GM21423 (cell line): Measurements from ENCODE around the gene NQO2.
"Not testable (repeated sequence)": the region's sequence is repeated elsewhere in the genome, so short reads cannot be mapped to it uniquely, and the experiment has no call there.

Source experiments
- ATAC-seq: cut with Tn5 transposase; IDR thresholded peaks from one replicate; pipeline ENCODE4 v1.9.1; 2021; ENCODE audit warnings: mild to moderate bottlenecking, moderate library complexity; ENCODE audit not compliant: unreplicated experiment

The NQO2 gene

DNA sequence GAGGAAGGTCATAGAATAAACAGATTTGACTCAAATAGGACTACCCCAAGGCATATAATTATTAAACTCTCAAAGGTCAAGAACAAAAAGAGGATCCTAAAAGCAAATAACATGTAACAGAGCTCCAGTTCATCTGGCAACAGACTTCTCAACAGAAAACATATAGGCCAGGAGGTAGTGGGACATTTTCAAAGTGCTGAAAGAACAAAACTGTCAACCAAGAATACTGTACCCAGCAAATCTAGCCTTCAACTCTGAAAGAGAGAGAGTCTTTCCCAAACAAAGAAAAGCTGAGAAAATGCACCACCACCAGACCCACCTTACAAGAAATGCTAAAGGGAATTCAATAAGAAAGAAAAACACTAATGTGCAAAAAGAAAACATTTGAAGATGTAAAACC lies 11.9 kb downstream of the NQO2 start:
- no peak for ATAC-seq

DNA sequence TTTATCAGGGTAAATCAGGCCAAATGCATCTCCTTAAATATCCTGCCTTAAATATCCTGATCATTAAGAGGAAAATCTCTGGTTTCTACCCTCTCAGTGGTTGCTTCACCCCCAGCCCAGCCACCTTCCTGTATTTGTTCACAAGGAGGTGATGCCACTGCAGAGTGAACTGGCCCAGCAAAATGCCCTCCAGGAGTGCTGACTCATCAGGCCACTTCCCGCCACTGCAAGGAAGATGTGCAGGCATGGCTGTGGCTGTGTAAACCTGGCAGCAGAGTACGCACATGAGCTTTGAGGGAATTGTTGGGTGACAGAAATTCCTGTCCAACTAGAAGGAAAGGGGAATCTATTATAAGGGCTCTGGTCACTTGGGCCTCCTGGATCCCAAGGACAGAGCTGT lies 13.8 kb downstream of the NQO2 start:
- ATAC-seq: no peak

DNA sequence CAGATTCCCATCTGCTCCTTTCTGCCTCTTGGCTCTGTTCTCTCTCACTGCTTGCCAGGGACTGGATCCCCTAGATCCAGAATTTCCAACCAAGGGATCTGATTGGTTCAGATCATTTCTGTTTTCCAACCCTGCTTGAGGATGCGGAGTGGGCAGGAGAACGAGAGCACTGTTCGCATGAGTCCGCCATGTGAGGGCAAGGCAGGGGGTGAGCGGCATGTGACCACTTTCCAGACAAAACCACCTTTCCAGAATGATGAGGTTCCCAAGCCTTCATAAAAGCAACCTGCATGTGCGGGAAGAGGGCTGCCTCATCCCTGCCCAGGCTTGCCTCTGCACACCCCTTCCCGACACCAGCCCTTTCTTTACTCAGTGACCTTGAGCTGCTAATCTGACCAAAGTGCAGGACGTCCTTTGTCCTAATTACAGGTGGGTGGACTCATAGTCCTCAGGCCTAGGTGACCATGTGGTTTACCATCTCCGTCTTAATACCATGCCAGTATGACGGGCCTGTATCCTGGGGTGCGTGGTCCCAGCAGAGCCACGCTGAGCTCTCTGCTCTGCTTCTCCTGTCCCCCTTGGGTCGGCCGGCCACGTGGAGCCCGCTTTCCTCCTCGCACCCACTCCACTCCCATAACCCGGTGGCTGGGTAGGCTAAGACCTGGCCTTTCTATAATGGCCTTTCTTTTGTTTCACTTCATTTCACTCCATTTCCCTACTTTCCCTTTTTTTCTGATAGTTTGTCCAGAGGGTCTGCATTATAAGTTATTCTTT lies 14.4 kb downstream of the NQO2 start:
- no peak for ATAC-seq

DNA sequence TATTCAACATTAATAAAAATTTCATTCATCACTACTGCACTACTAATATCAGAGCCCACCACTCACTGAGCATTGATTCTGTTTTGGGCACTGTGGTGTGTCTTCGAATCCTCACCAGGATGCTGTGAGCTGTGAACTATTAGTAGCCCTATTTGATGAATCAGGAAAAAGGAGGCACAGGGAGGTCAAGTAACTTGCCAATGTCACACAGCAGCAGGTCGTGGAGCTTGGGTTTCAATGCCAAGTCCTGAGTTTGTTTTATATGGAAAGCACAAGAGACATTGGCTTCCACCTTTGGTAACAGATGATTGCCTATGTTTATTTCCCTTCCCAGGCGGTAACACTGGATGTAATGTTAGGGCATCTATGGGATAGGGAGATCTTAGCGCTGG lies 15.0 kb downstream of the NQO2 start:
- ATAC-seq: no peak

DNA sequence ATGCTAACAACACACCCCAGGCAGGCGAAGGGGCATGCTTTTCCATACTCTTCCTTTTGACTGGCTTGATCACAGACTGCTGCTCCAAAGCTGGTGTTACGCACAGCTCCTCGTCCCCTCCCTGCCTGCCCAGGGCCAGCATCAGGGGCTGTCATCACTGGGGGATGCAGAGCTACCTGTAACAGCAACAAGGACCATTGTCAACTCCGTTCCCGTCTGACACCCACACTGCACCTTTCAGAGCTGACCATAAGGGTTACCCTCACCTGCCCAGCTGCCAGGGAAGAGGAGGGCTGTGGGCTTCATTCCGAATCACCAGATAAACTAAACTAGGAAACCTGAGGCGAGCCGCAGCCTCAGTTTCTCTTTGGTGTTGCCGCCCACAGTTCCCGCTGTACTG lies 15.4 kb downstream of the NQO2 start:
- no peak for ATAC-seq

DNA sequence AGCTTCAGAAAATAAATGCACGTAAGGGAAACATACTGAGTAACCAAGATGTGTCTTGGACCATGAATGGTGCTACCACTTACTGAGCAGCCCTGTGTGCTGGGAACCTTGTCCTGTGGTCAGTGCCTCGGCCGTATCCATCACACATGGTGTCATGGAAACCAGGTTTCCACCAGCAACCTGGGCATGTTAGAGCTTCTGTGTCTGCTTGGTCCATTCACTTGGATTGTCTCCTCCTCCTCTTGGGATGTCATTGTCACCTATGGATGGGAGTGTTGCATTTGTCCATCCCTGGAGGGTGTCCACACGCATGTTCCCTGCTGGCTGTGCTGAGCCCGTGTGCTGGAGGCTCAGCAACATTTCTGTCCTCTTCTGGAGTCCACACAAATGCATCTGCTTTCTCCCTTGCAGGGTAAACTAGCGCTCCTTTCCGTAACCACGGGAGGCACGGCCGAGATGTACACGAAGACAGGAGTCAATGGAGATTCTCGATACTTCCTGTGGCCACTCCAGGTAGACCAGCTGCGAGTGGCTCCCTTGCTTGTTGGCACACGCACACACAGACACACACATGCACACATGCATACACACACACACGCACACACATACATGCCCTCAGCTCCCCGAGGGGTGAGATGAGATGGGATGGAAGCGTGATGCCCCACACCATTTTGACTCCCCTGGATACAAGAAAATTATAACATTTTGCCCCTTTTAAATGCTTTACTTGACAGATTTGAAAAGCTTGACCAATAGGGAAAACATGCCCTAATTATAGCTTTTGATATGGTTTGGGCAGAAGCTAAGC lies 17.0 kb downstream of the NQO2 start:
- no peak for ATAC-seq

DNA sequence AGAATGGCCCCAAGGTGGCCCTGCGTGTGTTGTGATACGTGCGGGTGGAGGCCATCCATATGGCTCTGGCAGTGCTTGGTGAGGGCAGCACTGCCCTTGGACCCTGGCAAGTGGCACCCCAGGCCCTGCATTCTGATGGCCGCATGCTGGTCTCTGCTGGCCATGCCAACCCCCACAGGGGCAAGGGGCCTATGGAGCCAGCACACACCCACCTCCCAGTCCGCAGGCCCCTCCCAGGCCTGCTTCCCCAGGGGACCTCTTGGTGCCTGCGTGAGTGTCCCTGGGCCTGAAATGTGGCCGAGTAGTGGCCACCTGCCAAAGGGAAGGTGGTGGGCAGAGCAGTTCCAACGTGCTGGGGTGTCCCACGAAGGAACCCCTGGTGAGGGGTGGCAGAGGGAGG lies 17.6 kb downstream of the NQO2 start:
- no peak for ATAC-seq

DNA sequence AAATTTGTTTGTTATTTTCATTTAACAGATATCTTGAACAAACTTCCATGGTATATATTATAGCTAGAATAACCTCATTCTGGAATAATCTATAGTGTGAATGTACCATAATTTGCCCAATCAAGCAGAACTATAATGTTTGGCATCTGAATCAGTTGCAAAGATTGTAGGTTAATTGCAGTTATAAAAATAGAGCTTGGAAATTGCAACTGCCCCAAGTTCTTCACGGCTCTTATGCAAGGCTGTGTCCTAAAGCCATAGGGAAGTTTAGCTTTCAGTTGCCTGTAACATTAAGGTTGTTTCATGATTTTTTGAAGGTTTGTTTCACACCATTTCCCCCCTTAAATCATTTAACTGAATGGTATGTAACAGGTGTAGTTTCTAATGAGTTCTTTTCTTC lies 19.4 kb downstream of the NQO2 start:
- ATAC-seq: no peak

DNA sequence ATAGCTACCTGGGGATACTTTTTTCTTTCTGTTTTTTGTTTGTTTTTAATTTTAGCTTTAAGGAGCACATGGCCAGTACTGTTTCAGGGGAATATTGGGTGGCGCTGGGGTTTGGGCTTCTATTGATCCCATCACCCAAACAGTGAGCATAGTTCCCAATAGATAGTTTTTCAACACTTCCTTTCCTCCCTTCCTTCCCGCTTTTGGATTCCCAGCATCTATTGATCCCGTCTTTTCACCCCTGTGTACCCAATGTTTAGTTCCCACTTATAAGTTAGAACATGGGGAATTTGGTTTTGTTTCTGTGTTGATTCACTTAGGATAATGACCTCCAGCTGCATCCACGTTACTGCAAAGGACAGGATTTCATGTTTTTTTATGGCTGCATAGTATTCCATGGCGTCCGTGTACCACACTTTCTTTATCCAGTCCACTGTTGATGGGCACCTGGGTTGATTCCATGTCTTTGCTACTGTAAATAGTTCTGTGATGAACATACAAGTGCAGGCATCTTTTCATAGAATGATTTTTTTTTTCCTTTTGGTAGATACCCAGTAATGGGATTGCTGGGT lies 20.1 kb downstream of the NQO2 start:
- no peak for ATAC-seq

DNA sequence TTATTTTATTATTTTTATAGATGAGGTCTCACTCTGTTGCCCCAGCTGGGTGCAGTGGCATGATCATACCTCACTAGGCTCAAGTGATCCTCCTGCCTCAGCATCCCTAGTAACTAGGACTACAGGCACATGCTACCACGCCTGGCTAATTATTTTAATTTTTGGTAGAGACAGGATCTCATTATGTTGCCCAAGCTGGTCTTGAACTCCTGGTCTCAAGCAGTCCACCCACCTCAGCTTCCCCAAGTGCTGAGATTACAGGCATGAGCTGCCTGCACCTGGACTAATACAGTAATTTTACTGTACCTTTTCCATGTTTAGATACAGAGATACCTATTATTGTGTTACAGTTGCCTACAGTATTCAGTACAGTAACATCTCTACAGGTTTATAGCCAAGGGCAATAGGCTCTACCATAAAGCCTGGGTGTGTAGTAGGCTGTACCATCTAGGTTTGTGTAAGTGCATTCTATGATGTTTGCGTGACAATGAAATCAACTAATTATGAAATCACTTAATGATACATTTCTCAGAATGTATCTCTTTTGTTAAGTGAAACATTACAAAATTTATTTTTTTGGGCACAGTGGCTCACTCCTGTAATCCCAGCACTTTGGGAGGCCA lies 21.4 kb downstream of the NQO2 start:
- not testable (repeated sequence) for ATAC-seq

DNA sequence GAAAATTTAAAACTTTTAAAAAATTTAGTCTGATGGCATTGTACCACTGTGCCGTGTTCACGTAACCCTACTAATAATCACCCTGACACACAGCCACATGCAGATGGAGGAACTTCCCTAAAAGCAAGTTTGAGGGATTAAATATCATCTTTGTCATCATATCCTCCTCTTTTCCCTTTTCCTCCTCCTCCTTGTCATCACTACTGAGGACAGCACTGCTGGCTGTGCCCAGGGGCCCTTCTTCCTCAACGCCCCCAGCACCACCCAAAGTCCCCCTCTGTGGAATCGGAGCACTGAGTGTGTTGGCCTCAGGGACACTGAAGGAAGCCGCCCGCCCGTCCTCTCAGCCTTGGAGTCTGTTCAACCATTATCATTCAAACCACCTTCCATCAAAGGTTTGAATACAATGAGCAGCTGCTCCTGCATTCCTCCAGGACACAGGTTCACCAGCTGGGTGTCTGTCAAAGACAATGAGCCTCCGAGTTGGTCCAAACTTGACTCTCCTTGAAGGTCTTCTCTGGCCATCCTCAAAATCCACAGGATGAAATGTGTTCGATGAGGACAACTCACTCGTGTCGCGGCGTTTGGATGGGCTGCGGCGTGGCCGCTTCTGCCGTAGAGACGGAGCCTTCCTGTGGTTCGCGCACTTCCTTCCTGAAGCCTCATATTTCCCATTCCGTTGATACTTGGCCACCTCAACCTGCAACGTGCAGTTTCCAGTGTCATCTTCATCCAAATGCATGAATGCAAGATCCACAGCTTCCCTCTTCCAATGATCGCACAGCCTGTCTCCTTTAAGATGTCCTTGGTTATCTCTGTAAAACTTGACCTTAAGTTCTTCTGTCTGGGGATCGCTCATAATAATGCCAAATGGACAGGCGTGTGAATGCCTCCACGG lies 23.3 kb downstream of the NQO2 start:
- ATAC-seq: no peak

DNA sequence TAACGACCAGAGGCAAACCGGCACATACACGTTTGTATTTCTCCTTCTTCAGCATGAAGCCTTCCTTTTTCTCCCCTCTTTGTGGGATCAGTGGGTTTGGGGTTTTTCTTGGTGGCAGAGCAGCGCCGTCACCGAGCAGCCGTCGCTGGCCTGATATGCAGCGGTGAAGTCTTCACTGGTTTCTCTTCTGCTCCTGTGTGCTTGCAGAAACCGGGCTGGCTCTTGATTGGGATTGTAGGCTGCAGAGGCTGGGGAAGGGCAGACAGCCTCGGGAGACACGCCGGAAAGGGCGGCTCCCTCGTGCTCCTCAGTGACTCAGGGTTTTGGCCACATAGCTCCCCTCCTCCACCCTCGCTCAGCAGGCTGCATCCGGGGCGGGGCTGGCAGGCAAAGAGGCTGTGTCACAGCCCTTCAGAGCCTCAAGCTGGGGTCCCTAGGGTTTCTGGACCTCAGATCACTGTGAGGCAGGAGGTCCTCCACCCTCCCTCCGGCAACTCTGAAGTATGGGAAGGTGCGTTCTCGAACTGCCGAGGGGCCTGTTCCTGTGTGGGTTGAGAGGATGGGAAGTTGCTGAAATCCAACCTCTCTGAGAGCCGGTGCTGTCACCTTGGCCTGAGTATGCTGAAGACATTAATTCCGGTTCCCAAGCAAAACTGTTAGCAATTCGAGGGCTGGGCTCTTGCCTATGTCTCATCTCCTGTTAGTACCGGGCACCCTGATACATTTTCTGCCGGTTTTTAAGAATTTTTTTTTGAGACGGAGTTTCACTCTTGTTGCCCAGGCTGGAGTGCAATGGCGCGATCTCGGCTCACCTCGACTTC lies 24.2 kb downstream of the NQO2 start:
- ATAC-seq: peak; percentile 77

DNA sequence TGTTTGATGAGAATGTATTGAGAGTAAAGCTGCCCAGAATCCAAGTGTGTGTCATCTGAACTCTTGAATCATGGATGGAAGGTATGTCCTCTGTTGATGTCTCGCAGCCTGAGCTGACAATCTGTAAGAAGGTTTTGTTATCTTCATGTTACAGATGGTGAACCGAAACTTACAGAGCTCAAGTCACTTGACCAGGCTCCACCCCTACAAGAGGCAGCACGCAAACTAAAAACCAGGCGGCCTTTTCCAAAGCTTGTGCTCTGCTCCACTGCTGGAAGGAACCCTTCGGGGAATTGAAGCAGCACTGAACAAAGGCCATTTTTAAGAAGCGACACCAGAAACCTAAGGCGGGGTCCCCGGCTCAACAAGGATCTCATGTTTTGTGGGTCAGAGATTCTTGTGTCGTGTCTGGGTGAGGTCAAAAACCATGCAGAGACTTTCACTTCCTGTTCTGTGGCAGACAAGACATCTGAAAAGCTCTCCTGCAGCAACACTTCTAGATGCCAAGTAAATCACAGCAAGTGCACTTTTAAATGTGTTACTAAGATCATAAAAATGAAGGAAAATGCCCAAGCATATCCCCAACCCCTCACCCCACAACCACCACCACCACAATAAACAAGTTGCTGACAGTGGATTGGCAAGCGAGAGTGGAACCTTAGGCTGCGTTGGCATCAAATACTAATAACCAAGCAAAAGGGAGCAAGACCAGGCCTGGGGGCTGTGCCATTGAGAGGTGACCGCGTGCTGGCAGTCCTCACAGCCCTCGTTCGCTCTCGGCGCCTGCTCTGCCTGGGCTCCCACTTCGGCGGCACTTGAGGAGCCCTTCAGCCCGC lies 27.3 kb downstream of the NQO2 start:
- peak; percentile 79 for ATAC-seq

DNA sequence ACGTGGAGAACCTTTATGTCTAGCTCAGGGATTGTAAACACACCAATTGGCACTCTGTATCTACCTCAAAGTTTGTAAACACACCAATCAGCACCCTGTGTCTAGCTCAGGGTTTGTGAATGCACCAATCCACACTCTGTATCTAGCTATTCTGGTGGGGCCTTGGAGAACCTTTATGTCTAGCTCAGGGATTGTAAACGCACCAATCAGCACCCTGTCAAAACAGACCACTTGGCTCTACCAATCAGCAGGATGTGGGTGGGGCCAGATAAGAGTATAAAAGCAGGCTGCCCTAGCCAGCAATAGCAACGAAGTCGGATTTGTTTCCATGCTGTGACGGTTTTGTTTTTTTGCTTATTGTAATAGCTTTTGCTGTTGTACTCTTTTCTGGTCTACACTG lies 28.5 kb downstream of the NQO2 start:
- ATAC-seq: not testable (repeated sequence)

DNA sequence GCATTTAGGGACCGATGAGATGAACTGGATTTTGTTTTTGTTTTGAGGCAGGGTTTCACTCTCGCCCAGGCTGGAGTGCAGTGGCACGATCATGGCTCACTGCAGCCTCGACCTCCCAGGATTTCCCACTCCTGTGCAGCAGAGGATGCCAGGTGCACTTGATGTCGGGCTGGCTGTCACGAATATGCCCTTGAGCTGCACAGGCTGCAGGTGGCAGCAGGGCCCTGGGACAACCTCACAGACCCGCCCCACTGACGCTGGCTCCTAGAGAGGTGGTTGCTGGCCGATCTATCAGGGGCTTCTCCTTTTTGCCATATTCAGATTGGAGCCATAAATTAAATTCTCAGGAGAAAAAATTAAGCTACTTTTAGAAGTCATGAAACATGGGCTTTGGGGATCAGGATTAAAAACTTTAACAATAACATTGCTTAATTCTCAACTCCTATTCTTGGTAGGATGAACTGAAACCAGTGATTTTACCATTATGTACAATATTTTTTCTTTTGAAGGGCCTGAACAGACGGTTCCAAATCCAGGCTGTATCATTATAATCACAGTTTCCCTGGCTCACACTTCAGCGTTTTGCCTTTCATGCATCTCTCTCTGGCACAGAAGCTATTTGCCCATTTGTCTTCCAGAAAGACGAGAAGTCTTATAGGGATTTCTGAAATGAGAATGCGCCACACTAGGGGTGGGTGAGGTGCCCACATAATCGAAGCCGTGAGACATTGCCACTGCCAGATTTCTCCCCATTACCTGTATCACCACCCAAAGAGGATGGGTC lies 32.4 kb downstream of the NQO2 start:
- ATAC-seq: no peak

DNA sequence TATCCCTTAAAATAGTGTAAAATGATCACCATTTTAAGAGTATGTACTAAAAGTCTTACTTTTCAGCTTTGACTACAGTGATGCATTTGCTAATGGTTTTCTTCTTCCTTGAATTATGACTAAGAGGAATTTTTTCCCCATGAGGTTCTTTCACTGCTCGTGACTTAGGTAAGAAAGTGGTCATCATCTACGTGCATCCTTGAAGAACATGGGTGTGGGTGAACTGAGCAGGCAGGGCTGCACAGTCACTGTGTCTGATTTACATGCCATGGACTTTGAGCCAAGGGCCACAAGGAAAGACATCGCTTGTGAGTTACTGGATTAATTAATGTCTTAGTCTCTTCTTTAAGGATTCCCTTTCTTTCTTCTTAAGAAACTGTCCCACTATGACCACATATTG lies 33.3 kb downstream of the NQO2 start:
- ATAC-seq: no peak

DNA sequence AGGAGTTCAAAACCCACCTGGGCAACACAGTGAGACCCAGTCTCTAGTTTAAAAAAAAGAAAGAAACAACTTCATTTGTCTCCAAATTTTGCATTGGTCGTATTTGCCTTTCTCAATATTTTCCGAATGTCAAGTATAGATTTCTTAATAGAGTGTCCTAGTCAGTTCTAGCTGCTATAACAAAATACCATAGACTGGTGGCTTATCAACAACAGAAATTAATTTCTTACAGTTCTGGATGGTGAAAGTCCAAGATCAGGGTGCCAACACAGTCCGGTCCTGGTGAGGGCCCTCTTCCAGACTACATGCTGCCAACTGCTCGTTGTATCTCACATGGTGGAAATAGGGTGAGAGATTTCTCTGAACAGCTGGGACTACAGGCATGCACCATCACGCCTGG lies 34.0 kb downstream of the NQO2 start:
- ATAC-seq: no peak

DNA sequence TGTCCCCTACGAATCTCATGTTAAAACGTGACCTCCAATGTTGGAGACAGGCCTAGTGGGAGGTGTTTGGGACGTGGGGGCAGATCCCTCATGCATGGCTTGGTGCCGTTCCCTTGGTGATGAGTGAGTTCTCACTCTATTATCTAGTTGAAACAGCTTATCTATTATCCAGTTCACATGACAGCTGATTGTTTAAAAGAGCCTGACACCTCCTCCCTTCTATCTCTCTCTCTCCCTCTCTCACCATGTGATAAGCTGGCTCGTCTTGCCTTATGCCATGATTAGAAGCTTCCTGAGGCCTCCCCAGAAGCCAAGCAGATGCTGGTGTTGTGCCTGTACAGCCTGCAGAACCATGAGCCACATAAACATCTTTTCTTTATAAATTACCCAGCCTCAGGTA lies 35.7 kb downstream of the NQO2 start:
- no peak for ATAC-seq
